Glutamatergic neuron (in vitro differentiated cells): ENCODE results near the gene BOLA2B. TPM values are rescaled to one million over a fixed set of nuclear protein-coding genes. Genes with fewer than 3 reads are reported as not detected.

Experiments
- DNase-seq: peaks from one replicate; pipeline ENCODE4 v3.0.0; 2022
- H3K27ac Mint-ChIP-seq: one replicate; pipeline ENCODE4 v1.8.0; 2020; ENCODE audit warnings: mild to moderate bottlenecking, mixed read lengths, inconsistent platforms; ENCODE audit not compliant: unreplicated experiment
- H3K27me3 Mint-ChIP-seq: one replicate; pipeline ENCODE4 v1.8.0; 2020; ENCODE audit warnings: mild to moderate bottlenecking, moderate library complexity, mixed read lengths, inconsistent platforms; ENCODE audit not compliant: unreplicated experiment
- H3K36me3 Mint-ChIP-seq: one replicate; pipeline ENCODE4 v1.8.0; 2020; ENCODE audit warnings: mild to moderate bottlenecking, mixed read lengths, inconsistent platforms; ENCODE audit not compliant: unreplicated experiment
- H3K4me1 Mint-ChIP-seq: one replicate; pipeline ENCODE4 v1.8.0; 2020; ENCODE audit warnings: mild to moderate bottlenecking, low read depth, mixed read lengths, inconsistent platforms; ENCODE audit not compliant: unreplicated experiment
- H3K4me3 Mint-ChIP-seq: one replicate; pipeline ENCODE4 v1.8.0; 2020; ENCODE audit warnings: mild to moderate bottlenecking, mixed read lengths, inconsistent platforms; ENCODE audit not compliant: unreplicated experiment
- H3K9me3 Mint-ChIP-seq: one replicate; pipeline ENCODE4 v1.8.0; 2020; ENCODE audit warnings: mild to moderate bottlenecking, moderate library complexity, mixed read lengths, inconsistent platforms; ENCODE audit not compliant: unreplicated experiment
- total RNA-seq: library from RNA; stranded (reverse); fragmentation: NEBNext Ultra II Directional; extraction: Animal tissue kit (Norgen Biotek cat#: 25700); gene quantifications from one replicate; pipeline ENCODE4 v1.2.1, GENCODE V29; 2021; ENCODE audit not compliant: unreplicated experiment
- TF ChIP-seq, protein P1 (sequence below): fragments of 200-600 bp; sonication (generic); IDR thresholded peaks from one replicate; pipeline ENCODE4 v1.5.0; 2021; ENCODE audit not compliant: partially characterized antibody, unreplicated experiment

BOLA2B gene
- total RNA-seq, 1 donor from 2014 or later: 74.6 TPM

DNA sequence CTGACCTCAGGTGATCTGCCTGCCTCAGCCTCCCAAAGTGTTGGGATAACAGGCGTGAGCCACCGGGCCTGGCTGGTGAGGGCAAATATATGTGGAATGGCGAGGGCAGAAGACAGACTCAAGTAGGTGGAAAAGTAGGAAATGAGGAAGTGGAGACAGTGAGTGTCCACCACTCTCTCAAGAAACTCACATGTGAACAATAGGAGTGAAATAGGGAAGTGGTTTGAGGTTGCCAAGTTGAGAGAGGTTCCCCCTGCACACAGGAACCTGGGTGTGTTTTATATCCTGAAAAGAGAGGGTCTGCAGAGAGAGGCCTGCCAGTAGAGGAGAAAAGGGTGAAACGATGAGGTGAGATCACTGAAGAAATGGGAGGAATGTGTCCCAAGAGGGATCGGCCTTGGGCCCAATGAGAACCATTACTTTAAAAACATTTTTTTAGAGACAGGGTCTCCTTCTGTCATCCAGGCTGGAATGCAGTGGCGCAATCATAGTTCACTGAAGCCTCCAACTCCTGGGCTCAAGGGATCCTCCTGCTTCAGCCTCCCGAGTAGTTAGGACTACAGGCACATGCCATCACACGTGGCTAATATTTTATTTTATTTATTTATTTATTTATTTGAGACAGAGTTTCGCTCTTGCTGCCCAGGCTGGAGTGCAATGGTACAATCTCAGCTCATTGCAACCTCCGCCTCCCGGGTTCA, 27.1 kb downstream of the BOLA2B start:
- H3K27me3 Mint-ChIP-seq: peaks cover 5% of the 10 kb centered on the region
- H3K9me3 Mint-ChIP-seq: peaks cover 7% of the 10 kb centered on the region
- TF ChIP-seq, protein P1, sequence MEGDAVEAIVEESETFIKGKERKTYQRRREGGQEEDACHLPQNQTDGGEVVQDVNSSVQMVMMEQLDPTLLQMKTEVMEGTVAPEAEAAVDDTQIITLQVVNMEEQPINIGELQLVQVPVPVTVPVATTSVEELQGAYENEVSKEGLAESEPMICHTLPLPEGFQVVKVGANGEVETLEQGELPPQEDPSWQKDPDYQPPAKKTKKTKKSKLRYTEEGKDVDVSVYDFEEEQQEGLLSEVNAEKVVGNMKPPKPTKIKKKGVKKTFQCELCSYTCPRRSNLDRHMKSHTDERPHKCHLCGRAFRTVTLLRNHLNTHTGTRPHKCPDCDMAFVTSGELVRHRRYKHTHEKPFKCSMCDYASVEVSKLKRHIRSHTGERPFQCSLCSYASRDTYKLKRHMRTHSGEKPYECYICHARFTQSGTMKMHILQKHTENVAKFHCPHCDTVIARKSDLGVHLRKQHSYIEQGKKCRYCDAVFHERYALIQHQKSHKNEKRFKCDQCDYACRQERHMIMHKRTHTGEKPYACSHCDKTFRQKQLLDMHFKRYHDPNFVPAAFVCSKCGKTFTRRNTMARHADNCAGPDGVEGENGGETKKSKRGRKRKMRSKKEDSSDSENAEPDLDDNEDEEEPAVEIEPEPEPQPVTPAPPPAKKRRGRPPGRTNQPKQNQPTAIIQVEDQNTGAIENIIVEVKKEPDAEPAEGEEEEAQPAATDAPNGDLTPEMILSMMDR: no peak
- peak overlapping the region; percentile 36 for H3K27ac Mint-ChIP-seq
- H3K36me3 Mint-ChIP-seq: peaks cover 4% of the 10 kb centered on the region
- peaks cover 1% of the 10 kb centered on the region for H3K4me1 Mint-ChIP-seq
- DNase-seq: no peak
- no peak overlapping the region for H3K4me3 Mint-ChIP-seq

DNA sequence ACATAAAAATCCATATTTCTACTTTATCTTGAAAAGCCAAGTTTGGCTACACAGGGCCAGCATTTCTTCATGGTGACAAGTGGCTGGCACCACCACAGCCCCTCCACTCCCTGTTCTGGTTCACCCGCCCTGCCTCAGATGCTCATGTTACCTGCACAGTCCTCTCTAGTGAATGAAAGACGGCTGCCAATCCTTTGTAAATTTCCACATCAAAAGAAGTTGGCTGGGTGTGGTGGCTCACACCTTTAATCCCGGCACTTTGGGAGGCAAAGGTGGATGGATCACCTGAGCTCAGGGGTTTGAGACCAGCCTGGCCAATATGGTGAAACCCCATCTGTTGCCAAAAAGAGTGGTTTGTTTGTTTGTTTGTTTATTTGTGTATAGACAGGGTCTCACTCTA, 29.9 kb downstream of the BOLA2B start:
- no peak for DNase-seq
- peaks cover 7% of the 10 kb centered on the region for H3K9me3 Mint-ChIP-seq
- TF ChIP-seq, protein P1: no peak
- H3K27ac Mint-ChIP-seq: no peak overlapping the region
- H3K4me1 Mint-ChIP-seq: peaks cover 1% of the 10 kb centered on the region
- peaks cover 4% of the 10 kb centered on the region for H3K36me3 Mint-ChIP-seq
- no peak overlapping the region for H3K4me3 Mint-ChIP-seq
- peaks cover 5% of the 10 kb centered on the region for H3K27me3 Mint-ChIP-seq

DNA sequence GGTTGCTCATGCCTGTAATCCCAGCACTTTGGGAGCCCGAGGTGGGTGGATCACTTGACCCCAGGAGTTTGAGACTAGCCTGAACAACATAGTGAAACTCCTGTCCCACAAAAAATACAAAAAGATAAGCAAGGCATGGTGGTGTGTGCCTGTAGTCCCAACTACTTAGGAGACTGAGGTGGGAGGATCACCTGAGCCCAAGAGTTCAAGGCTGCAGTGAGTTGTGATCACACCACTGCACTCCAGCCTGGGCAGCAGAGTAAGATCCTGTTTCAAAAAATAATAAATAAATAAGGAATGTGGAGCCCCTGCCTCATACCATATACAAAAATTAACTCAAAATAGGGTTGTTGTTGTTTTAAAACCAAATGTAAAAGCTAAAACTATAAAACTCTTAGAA, 36.3 kb downstream of the BOLA2B start:
- no peaks in the 10 kb centered on the region for H3K27me3 Mint-ChIP-seq
- peaks cover 2% of the 10 kb centered on the region for H3K9me3 Mint-ChIP-seq
- TF ChIP-seq, protein P1: no peak
- H3K36me3 Mint-ChIP-seq: no peaks in the 10 kb centered on the region
- no peak for DNase-seq
- no peak overlapping the region for H3K27ac Mint-ChIP-seq
- no peaks in the 10 kb centered on the region for H3K4me1 Mint-ChIP-seq
- H3K4me3 Mint-ChIP-seq: no peak overlapping the region

DNA sequence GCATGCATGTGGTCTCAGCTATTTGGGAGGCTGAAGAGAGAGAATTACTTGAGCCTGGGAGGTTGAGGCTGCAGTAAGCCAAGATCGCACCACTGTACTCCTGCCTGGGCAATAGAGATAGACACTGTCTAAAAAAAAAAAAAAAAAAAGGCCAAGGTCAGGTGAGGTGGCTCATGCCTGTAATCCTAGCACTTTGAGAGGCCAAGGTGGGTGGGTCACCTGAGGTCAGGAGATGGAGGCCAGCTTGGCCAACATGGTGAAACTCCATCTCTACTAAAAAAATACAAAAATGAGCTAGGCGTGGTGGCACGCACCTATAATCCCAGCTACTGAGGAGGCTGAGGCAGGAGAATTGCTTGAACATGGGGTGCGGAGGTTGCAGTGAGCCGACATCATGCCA, 38.3 kb downstream of the BOLA2B start:
- peaks cover 2% of the 10 kb centered on the region for H3K9me3 Mint-ChIP-seq
- no peaks in the 10 kb centered on the region for H3K36me3 Mint-ChIP-seq
- peaks cover 4% of the 10 kb centered on the region for H3K27me3 Mint-ChIP-seq
- no peaks in the 10 kb centered on the region for H3K4me1 Mint-ChIP-seq
- TF ChIP-seq, protein P1: no peak
- no peak for DNase-seq
- H3K4me3 Mint-ChIP-seq: no peak overlapping the region
- H3K27ac Mint-ChIP-seq: no peak overlapping the region

DNA sequence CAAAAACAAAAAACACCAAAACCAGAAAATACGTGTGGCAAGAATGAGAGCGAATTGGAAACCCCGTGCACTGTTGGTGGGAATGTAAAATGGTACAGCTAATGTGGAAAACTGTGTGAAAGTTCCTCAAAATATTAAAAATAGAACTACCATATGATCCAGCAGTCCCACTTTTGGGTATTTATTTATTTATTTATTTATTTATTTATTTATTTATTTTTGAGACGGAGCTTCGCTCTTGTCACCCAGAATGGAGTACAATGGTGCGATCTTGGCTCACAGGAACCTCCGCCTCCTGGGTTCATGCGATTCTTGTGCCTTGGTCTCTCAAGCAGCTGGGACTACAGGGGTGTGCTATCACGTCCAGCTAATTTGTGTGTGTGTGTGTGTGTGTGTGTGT, 40.9 kb downstream of the BOLA2B start:
- no peak overlapping the region for H3K4me3 Mint-ChIP-seq
- TF ChIP-seq, protein P1: no peak
- no peak for DNase-seq
- no peak overlapping the region for H3K27ac Mint-ChIP-seq
- peaks cover 2% of the 10 kb centered on the region for H3K9me3 Mint-ChIP-seq
- no peaks in the 10 kb centered on the region for H3K4me1 Mint-ChIP-seq
- peaks cover 4% of the 10 kb centered on the region for H3K27me3 Mint-ChIP-seq
- peaks cover 4% of the 10 kb centered on the region for H3K36me3 Mint-ChIP-seq
